HEK293 (cell line): ENCODE data around the gene DAAM2.

Source experiments
- ATF2 ChIP-seq: fragments of 450-650 bp; formaldehyde crosslinking; IDR thresholded peaks from 2 replicates; pipeline ENCODE4 v1.5.1; 2016; ENCODE audit warnings: missing biosample characterization, missing genetic modification characterization, low read depth
- CTCF ChIP-seq: fragments of 450-650 bp; formaldehyde crosslinking; IDR thresholded peaks from 2 replicates; pipeline ENCODE4 v1.5.1; 2016; ENCODE audit warnings: missing biosample characterization, missing genetic modification characterization
- REST ChIP-seq: fragments of 450-650 bp; formaldehyde crosslinking; IDR thresholded peaks from 2 replicates; pipeline ENCODE4 v1.5.1; 2016; ENCODE audit warnings: missing biosample characterization, missing genetic modification characterization
- ZNF157 ChIP-seq: fragments of 450-650 bp; formaldehyde crosslinking; IDR thresholded peaks from 2 replicates; pipeline ENCODE4 v1.5.1; 2016; ENCODE audit warnings: missing biosample characterization, missing genetic modification characterization
- ZNF280D ChIP-seq: fragments of 450-650 bp; formaldehyde crosslinking; IDR thresholded peaks from 2 replicates; pipeline ENCODE4 v1.5.1; 2016; ENCODE audit warnings: missing biosample characterization, missing genetic modification characterization
- ZNF501 ChIP-seq: fragments of 450-650 bp; formaldehyde crosslinking; IDR thresholded peaks from 2 replicates; pipeline ENCODE4 v1.5.1; 2016; ENCODE audit warnings: missing biosample characterization, missing genetic modification characterization
- ZNF561 ChIP-seq: fragments of 450-650 bp; IDR thresholded peaks from 2 replicates; pipeline ENCODE4 v1.5.1; 2018; ENCODE audit warnings: missing biosample characterization, missing genetic modification characterization, borderline replicate concordance
- ZNF777 ChIP-seq: fragments of 450-650 bp; formaldehyde crosslinking; IDR thresholded peaks from 2 replicates; pipeline ENCODE4 v1.5.1; 2017; ENCODE audit warnings: missing biosample characterization, missing genetic modification characterization, borderline replicate concordance
- ZNF830 ChIP-seq: fragments of 450-650 bp; IDR thresholded peaks from 2 replicates; pipeline ENCODE4 v1.5.0; 2018; ENCODE audit warnings: missing biosample characterization, missing genetic modification characterization, low read depth, mild to moderate bottlenecking, moderate library complexity
- ZSCAN30 ChIP-seq: fragments of 450-650 bp; IDR thresholded peaks from 2 replicates; pipeline ENCODE4 v1.5.1; 2018; ENCODE audit warnings: missing biosample characterization, mild to moderate bottlenecking, missing genetic modification characterization, moderate library complexity

DNA sequence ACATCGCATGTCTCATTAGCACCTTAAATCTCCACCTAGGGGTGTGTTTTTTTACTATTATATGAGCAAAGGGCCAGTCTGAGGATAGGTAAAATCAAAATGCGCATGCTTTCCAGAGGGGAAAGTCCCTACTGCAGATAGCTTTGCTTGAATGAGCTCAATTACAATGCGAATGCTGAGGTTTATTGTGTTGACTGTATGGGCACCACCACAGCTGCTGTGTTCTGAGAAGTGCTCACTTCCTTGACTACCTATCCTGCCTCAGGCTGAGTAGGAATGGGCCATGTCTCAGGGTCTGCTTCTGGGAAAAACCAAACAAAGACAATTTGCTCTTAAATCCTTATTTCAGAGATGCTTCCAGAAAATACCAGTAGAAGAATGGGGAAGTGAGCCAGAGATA is 105.5 kb downstream of the DAAM2 start:
- no peak for TF ChIP-seq ZNF157 (tag by site-specific recombination)
- no peak for TF ChIP-seq CTCF
- no peak for TF ChIP-seq REST (tag by site-specific recombination)
- no peak for TF ChIP-seq ATF2 (tag by site-specific recombination)
- no peak for TF ChIP-seq ZSCAN30 (tag by site-specific recombination)
- TF ChIP-seq ZNF501 (tag by site-specific recombination): no peak
- no peak for TF ChIP-seq ZNF280D
- TF ChIP-seq ZNF777 (tag by site-specific recombination): no peak
- no peak for TF ChIP-seq ZNF830 (tag by site-specific recombination)
- TF ChIP-seq ZNF561 (tag by site-specific recombination): no peak
